Stimulated activated CD4-positive, alpha-beta T cell treated with anti-CD3 and anti-CD28 coated beads, Interleukin-12 subunit alpha, Interleukin-12 subunit beta, amount 100 ng/mL, for 4 hours (primary cell): ENCODE data around the gene L3MBTL2.

Experiments
- DNase-seq: peaks from one replicate; pipeline ENCODE4 v3.0.0-alpha.2; 2020

L3MBTL2 gene

GRCh38 chr22:41280854-41281253, 75.7 kb downstream of the L3MBTL2 start:
- DNase-seq: no peak
